Breast epithelium (tissue), 3 donors: ENCODE results near the gene C9orf85.

Experiments used
- POLR2A ChIP-seq: fragments of 450-650 bp; IDR thresholded peaks from one replicate; pipeline ENCODE4 v1.6.1; 2016; ENCODE audit warnings: antibody characterized with exemption, mild to moderate bottlenecking, moderate library complexity
- POLR2AphosphoS5 ChIP-seq, 3 donors: sonication (generic); formaldehyde crosslinking; IDR thresholded peaks; one replicate each; pipeline ENCODE4 v1.6.1; 2017; ENCODE audit warnings: antibody characterized with exemption in 3 of 3

- TF ChIP-seq POLR2AphosphoS5 (IDR thresholded peaks at IDR 0.05) (no peak), POLR2A (no peak)
Measured at GRCh38 chr9:71904076-71904475, 7.4 kb upstream of the C9orf85 start.
